HepG2 (cell line): Measurements from ENCODE around the gene LDLRAD2. TPM values are rescaled to one million over a fixed set of nuclear protein-coding genes. Genes with fewer than 3 reads are reported as not detected.

Source experiments
- ATAC-seq: fragments of 200-7000 bp; cut with Tn5 transposase; 3 replicates; pipeline ENCODE4 v1.9.1; 2020; ENCODE audit warnings: mild to moderate bottlenecking, moderate library complexity
- BruUV-seq: library from RNA; stranded (reverse); fragments of 400-500 nt; replicated peaks from 2 replicates; lab custom pipeline; 2021; lab: Mats Ljungman, UMichigan
- CTCF ChIA-PET: fragments of 300-600 bp; formaldehyde crosslinking; extraction: SDS; loops from one replicate; lab custom pipeline; 2021; ENCODE audit warnings: low total read pairs, inconsistent platforms, low intra/inter-chr PET ratio; lab: Yijun Ruan, JAX
- POLR2A ChIA-PET: fragments of 350-600 bp; sonication (Branson Sonifier 250); formaldehyde crosslinking; loops from one replicate; lab custom pipeline; 2020; ENCODE audit warnings: antibody characterized with exemption, inconsistent platforms; lab: Yijun Ruan, JAX
- DNase-seq: peaks from one replicate; pipeline ENCODE4 v3.0.0-alpha.2; 2015; ENCODE audit warnings: low spot score
- FAIRE-seq: peaks from 3 replicates; lab custom pipeline; 2011; peaks lifted over from hg19 to GRCh38; lab: Jason Lieb, UNC
- H2AFZ ChIP-seq: one replicate; pipeline ENCODE4 v1.6.1; 2011; ENCODE audit warnings: low read length, inconsistent platforms
- H3K27ac ChIP-seq: fragments of 300-600 bp; 3 replicates; pipeline ENCODE4 v1.8.0; 2011; ENCODE audit warnings: mixed run types, mild to moderate bottlenecking, mixed read lengths, low read length, inconsistent platforms; ENCODE audit not compliant: insufficient read depth; ENCODE audit errors: extremely low read length
- H3K27me3 ChIP-seq, 2 experiments: fragments of 200-600 bp in 1 of 2; 2 replicates in 1 of 2; 3 replicates in 1 of 2; pipeline versions ENCODE4 v1.6.0 to v1.8.0; 2011; ENCODE audit warnings: low read length in 2 of 2, mild to moderate bottlenecking in 2 of 2, moderate library complexity in 2 of 2, inconsistent platforms in 1 of 2; ENCODE audit not compliant: insufficient read depth in 2 of 2, control insufficient read depth in 1 of 2
- H3K36me3 ChIP-seq, 2 experiments: fragments of 200-600 bp in 1 of 2; replicated peaks in 1 of 2; 2 replicates in 1 of 2; 3 replicates in 1 of 2; pipeline versions ENCODE4 v1.5.1 to v1.8.0; 2011; ENCODE audit warnings: low read length in 2 of 2, inconsistent platforms in 1 of 2; ENCODE audit not compliant: insufficient read depth in 2 of 2, control insufficient read depth in 1 of 2
- H3K4me1 ChIP-seq: 2 replicates; pipeline ENCODE4 v1.5.1; 2012; ENCODE audit warnings: low read length, inconsistent platforms; ENCODE audit not compliant: insufficient read depth
- H3K4me2 ChIP-seq: 2 replicates; pipeline ENCODE4 v1.6.0; 2011; ENCODE audit warnings: low read depth, low read length, inconsistent platforms
- H3K4me3 ChIP-seq, 3 experiments: fragments of 200-600 bp in 1 of 3; sonication (generic), shearing (Covaris generic) in 1 of 3; replicated peaks in 1 of 3; 2 replicates each; pipeline ENCODE4 v1.5.1; 2011 to 2016; ENCODE audit warnings: low read length in 3 of 3, inconsistent platforms in 2 of 3, low read depth in 2 of 3, mild to moderate bottlenecking in 2 of 3, control low read depth in 1 of 3, mixed read lengths in 1 of 3; ENCODE audit not compliant: insufficient read depth in 1 of 3
- H3K79me2 ChIP-seq: one replicate; pipeline ENCODE4 v1.6.1; 2011; ENCODE audit warnings: low read length, inconsistent platforms; ENCODE audit not compliant: insufficient read depth
- H3K9ac ChIP-seq: 2 replicates; pipeline ENCODE4 v1.6.0; 2011; ENCODE audit warnings: mild to moderate bottlenecking, low read depth, low read length, inconsistent platforms; ENCODE audit not compliant: insufficient read depth
- H3K9me3 ChIP-seq: 2 replicates; pipeline ENCODE4 v1.5.1; 2012; ENCODE audit warnings: mild to moderate bottlenecking, low read length
- H4K20me1 ChIP-seq: 2 replicates; pipeline ENCODE4 v1.6.0; 2011; ENCODE audit warnings: inconsistent platforms, mild to moderate bottlenecking, low read length, moderate library complexity; ENCODE audit not compliant: insufficient read depth
- CHD4 ChIP-seq: fragments of 200-600 bp; sonication (generic); IDR thresholded peaks from 2 replicates; pipeline ENCODE4 v1.7.0; 2017; ENCODE audit warnings: mild to moderate bottlenecking, low read length, borderline replicate concordance
- HOXA9 ChIP-seq: sonication (generic); formaldehyde crosslinking; IDR thresholded peaks from 2 replicates; pipeline ENCODE4 v1.8.1; 2022; ENCODE audit warnings: missing genetic modification reagents, mild to moderate bottlenecking, moderate library complexity, borderline replicate concordance
- KLF12 ChIP-seq: sonication (generic); formaldehyde crosslinking; IDR thresholded peaks from 2 replicates; pipeline ENCODE4 v1.4.0; 2020; ENCODE audit warnings: missing genetic modification reagents, borderline replicate concordance
- NAIF1 ChIP-seq: sonication (generic); formaldehyde crosslinking; IDR thresholded peaks from 2 replicates; pipeline ENCODE4 v1.5.0; 2020; ENCODE audit warnings: mild to moderate bottlenecking, missing genetic modification reagents, borderline replicate concordance
- NR1H2 ChIP-seq: sonication (generic); formaldehyde crosslinking; IDR thresholded peaks from 2 replicates; pipeline ENCODE4 v1.8.1; 2022; ENCODE audit warnings: low read depth, missing genetic modification reagents, borderline replicate concordance
- REXO4 ChIP-seq: sonication (generic); formaldehyde crosslinking; IDR thresholded peaks from 2 replicates; pipeline ENCODE4 v1.8.0; 2022; ENCODE audit warnings: missing genetic modification reagents, mild to moderate bottlenecking, borderline replicate concordance
- SNAPC4 ChIP-seq: sonication (generic); formaldehyde crosslinking; IDR thresholded peaks from 2 replicates; pipeline ENCODE4 v1.4.0; 2020; ENCODE audit warnings: mild to moderate bottlenecking, missing genetic modification reagents
- SRSF9 ChIP-seq: fragments of 200-400 bp; formaldehyde crosslinking; IDR thresholded peaks from 2 replicates; pipeline ENCODE4 v1.6.1; 2018; ENCODE audit warnings: borderline replicate concordance, mild to moderate bottlenecking, low read depth, low read length; ENCODE audit not compliant: insufficient read depth, poor library complexity, severe bottlenecking
- U2AF2 ChIP-seq: fragments of 200-400 bp; formaldehyde crosslinking; IDR thresholded peaks from 2 replicates; pipeline ENCODE4 v1.6.1; 2017; ENCODE audit warnings: low read depth, mild to moderate bottlenecking, low read length
- ZBTB1 ChIP-seq: sonication (generic); formaldehyde crosslinking; IDR thresholded peaks from 2 replicates; pipeline ENCODE4 v1.4.0; 2020; ENCODE audit warnings: missing genetic modification reagents, borderline replicate concordance
- ZFP37 ChIP-seq: sonication (generic); formaldehyde crosslinking; IDR thresholded peaks from 2 replicates; pipeline ENCODE4 v1.4.0; 2020; ENCODE audit warnings: missing genetic modification reagents, borderline replicate concordance
- ZNF160 ChIP-seq: sonication (generic); formaldehyde crosslinking; IDR thresholded peaks from 2 replicates; pipeline ENCODE4 v1.8.0; 2022; ENCODE audit warnings: mild to moderate bottlenecking, inconsistent platforms, missing genetic modification reagents
- ZNF317 ChIP-seq: sonication (generic); formaldehyde crosslinking; IDR thresholded peaks from 2 replicates; pipeline ENCODE4 v1.5.0; 2020; ENCODE audit warnings: mild to moderate bottlenecking, missing genetic modification reagents
- ZNF639 ChIP-seq: conservative IDR thresholded peaks from 2 replicates; pipeline ENCODE4 v1.6.1; 2018; ENCODE audit warnings: missing genetic modification reagents
- ZNF713 ChIP-seq: sonication (generic); formaldehyde crosslinking; IDR thresholded peaks from 2 replicates; pipeline ENCODE4 v1.4.0; 2020; ENCODE audit warnings: mild to moderate bottlenecking, missing genetic modification reagents
- WGBS: methylation state at CpG from one replicate; pipeline ENCODE4 v1.1.6; 2017; ENCODE audit warnings: low lambda C conversion rate; 5-methylcytosine and 5-hydroxymethylcytosine counted together
- in situ Hi-C: cut with HindIII; loops from 2 replicates; pipeline ENCODE4 v1.10.0; 2017; ENCODE audit warnings: low pct_unique_long_range_greater_than_20kb; ENCODE audit not compliant: extremely low pct_ligation_motif_present
- intact Hi-C: fragments of 100-400 bp; cut with micrococcal nuclease; formaldehyde crosslinking; loops from one replicate; pipeline ENCODE4 v1.10.0; 2022; ENCODE audit not compliant: unreplicated experiment
- polyA plus RNA-seq, 8 experiments: library from polyadenylated mRNA; depleted of rRNA in 3 of 8; stranded (reverse) in 7 of 8; unstranded in 1 of 8; fragments of >200 nt; fragmentation: Illumina TruSeq in 4 of 8; extraction: Trizol in 4 of 8; gene quantifications; 2 replicates each; pipeline versions ENCODE4 v1.2.1 to v1.2.3, GENCODE V29; 2011 to 2016; ENCODE audit warnings: low read depth in 4 of 8, missing spikeins in 1 of 8, mixed read lengths in 1 of 8; ENCODE audit not compliant: insufficient read depth in 1 of 8
- total RNA-seq, 5 experiments: library from RNA; depleted of rRNA; stranded (reverse); fragments of >200 nt; fragmentation: Illumina TruSeq; extraction: Trizol; gene quantifications; 2 replicates each; pipeline ENCODE4 v1.2.3, GENCODE V29; 2016; ENCODE audit warnings: low read depth in 1 of 5
- TF ChIP-seq, protein P1 (sequence below): sonication (generic); formaldehyde crosslinking; IDR thresholded peaks from 2 replicates; pipeline ENCODE4 v1.4.0; 2020; ENCODE audit warnings: low read depth, mild to moderate bottlenecking, missing genetic modification reagents
- TF ChIP-seq, protein P2 (sequence below): sonication (generic); formaldehyde crosslinking; IDR thresholded peaks from 2 replicates; pipeline ENCODE4 v1.9.0; 2021; ENCODE audit warnings: missing genetic modification reagents, borderline replicate concordance

The LDLRAD2 gene
- total and polyA plus RNA-seq, 2 of the 13 experiments (the other 11 are each of a cell fraction or from before 2014, with no cell fraction given) = not detected

- ATAC-seq = no peak
- intact Hi-C loops (no loop called here), in situ Hi-C loops (no loop called here)
- Histone ChIP-seq H3K9me3 (no peaks in the 10 kb centered on the region), H3K4me2 (no peak overlapping the region), H3K9ac (no peak overlapping the region), H2AFZ (no peak overlapping the region), H3K27ac (no peak overlapping the region), H3K36me3 (peaks cover 17 to 47% of the 10 kb centered on the region in 2 experiments), H4K20me1 (no peaks in the 10 kb centered on the region), H3K4me1 (no peaks in the 10 kb centered on the region), H3K27me3 (no peaks in the 10 kb centered on the region), H3K79me2 (no peaks in the 10 kb centered on the region), H3K4me3 (no peak overlapping the region)
- ChIA-PET POLR2A (no interaction called here), CTCF (no interaction called here)
- no peak for DNase-seq
- 100% methylated on average over 2 of the region's 13 CpGs for WGBS
- no peak for FAIRE-seq
- no TSS peak for BruUV-seq
- TF ChIP-seq REXO4 (CRISPR knock-in tag) (no peak), ZNF713 (no peak), CHD4 (no peak), ZFP37 (CRISPR knock-in tag) (no peak), SNAPC4 (CRISPR knock-in tag) (no peak), ZNF160 (CRISPR knock-in tag) (no peak), HOXA9 (CRISPR knock-in tag) (no peak), NR1H2 (CRISPR knock-in tag) (no peak), SRSF9 (no peak), U2AF2 (no peak), NAIF1 (no peak), ZBTB1 (no peak), KLF12 (CRISPR knock-in tag) (no peak), ZNF639 (CRISPR knock-in tag) (no peak), ZNF317 (CRISPR knock-in tag) (no peak)
- TF ChIP-seq, protein P1, sequence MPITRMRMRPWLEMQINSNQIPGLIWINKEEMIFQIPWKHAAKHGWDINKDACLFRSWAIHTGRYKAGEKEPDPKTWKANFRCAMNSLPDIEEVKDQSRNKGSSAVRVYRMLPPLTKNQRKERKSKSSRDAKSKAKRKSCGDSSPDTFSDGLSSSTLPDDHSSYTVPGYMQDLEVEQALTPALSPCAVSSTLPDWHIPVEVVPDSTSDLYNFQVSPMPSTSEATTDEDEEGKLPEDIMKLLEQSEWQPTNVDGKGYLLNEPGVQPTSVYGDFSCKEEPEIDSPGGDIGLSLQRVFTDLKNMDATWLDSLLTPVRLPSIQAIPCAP (CRISPR knock-in tag) = no peak
- TF ChIP-seq, protein P2, sequence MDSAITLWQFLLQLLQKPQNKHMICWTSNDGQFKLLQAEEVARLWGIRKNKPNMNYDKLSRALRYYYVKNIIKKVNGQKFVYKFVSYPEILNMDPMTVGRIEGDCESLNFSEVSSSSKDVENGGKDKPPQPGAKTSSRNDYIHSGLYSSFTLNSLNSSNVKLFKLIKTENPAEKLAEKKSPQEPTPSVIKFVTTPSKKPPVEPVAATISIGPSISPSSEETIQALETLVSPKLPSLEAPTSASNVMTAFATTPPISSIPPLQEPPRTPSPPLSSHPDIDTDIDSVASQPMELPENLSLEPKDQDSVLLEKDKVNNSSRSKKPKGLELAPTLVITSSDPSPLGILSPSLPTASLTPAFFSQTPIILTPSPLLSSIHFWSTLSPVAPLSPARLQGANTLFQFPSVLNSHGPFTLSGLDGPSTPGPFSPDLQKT (CRISPR knock-in tag) = no peak
These were observed 31.1 kb downstream of the LDLRAD2 start for GRCh38 chr1:21843208-21843607.
